HCT116 (cell line): ENCODE data around the gene CDK11B. TPM values are rescaled to one million over a fixed set of nuclear protein-coding genes. Genes with fewer than 3 reads are reported as not detected.

Experiments used
- ATAC-seq: fragments of 200-7000 bp; cut with Tn5 transposase; 2 replicates; pipeline ENCODE4 v1.9.1; 2020; ENCODE audit warnings: mild to moderate bottlenecking, moderate library complexity
- BruUV-seq: library from RNA; stranded (reverse); fragments of 400-500 nt; replicated peaks from 2 replicates; lab custom pipeline; 2021; lab: Mats Ljungman, UMichigan
- CTCF ChIA-PET: fragments of 300-600 bp; sonication (Branson Sonifier 250); formaldehyde crosslinking; loops from one replicate; lab custom pipeline; 2021; ENCODE audit warnings: antibody characterized with exemption; lab: Charles Lee
- POLR2A ChIA-PET: fragments of 300-600, 350-600 bp; sonication (Branson Sonifier 250); formaldehyde crosslinking; loops from one replicate; lab custom pipeline; 2021; ENCODE audit warnings: antibody characterized with exemption; lab: Charles Lee
- RAD21 ChIA-PET, 2 experiments: fragments of 300-600 bp; sonication (Branson Sonifier 250); formaldehyde crosslinking; loops; one replicate each; lab custom pipeline; 2023; ENCODE audit warnings: low total read pairs in 2 of 2; ENCODE audit not compliant: uncharacterized antibody in 2 of 2, unreplicated experiment in 2 of 2, low non-redundant PET in 1 of 2; lab: Charles Lee
- DNase-seq: peaks from one replicate; pipeline ENCODE4 v3.0.0-alpha.2; 2010; ENCODE audit warnings: low read depth, low spot score
- H2AFZ ChIP-seq: fragments of 200-600 bp; shearing (Covaris generic), sonication (generic); 2 replicates; pipeline ENCODE4 v1.6.1; 2017; ENCODE audit warnings: low read depth, mixed run types, mixed read lengths, antibody characterized with exemption, low read length; ENCODE audit not compliant: poor library complexity, severe bottlenecking
- H3K27ac ChIP-seq: 2 replicates; pipeline ENCODE4 v1.5.1; 2012; ENCODE audit warnings: low read depth, low read length
- H3K27me3 ChIP-seq: fragments of 200-600 bp; sonication (generic); 2 replicates; pipeline ENCODE4 v1.6.1; 2016; ENCODE audit warnings: mixed run types, low read length, mixed read lengths; ENCODE audit not compliant: insufficient read depth
- H3K36me3 ChIP-seq, 2 experiments: fragments of 200-500 bp in 1 of 2; fragments of 200-600 bp in 1 of 2; sonication (Bioruptor generic) in 1 of 2; sonication (generic) in 1 of 2; 2 replicates each; pipeline versions ENCODE4 v1.5.1 to v1.6.1; 2014 to 2016; ENCODE audit warnings: low read length in 2 of 2, inconsistent platforms in 1 of 2, mixed read lengths in 1 of 2, mixed run types in 1 of 2; ENCODE audit not compliant: insufficient read depth in 2 of 2, control insufficient read depth in 1 of 2
- H3K4me1 ChIP-seq, 2 experiments: fragments of 200-600 bp in 1 of 2; sonication (generic) in 1 of 2; 2 replicates each; pipeline versions ENCODE4 v1.5.1 to v1.6.1; 2012 to 2017; ENCODE audit warnings: low read length in 2 of 2, inconsistent platforms in 1 of 2, mild to moderate bottlenecking in 1 of 2, mixed read lengths in 1 of 2, mixed run types in 1 of 2, moderate library complexity in 1 of 2; ENCODE audit not compliant: insufficient read depth in 2 of 2, control insufficient read depth in 1 of 2
- H3K4me2 ChIP-seq: fragments of 200-600 bp; sonication (generic); 2 replicates; pipeline ENCODE4 v1.6.1; 2017; ENCODE audit warnings: mixed run types, low read length, mixed read lengths
- H3K4me3 ChIP-seq, 2 experiments: fragments of 200-600 bp in 1 of 2; sonication (generic) in 1 of 2; replicated peaks in 1 of 2; 2 replicates each; pipeline ENCODE4 v1.5.1; 2011 to 2016; ENCODE audit warnings: low read length in 2 of 2, control low read depth in 1 of 2, low read depth in 1 of 2, mild to moderate bottlenecking in 1 of 2, mixed read lengths in 1 of 2, mixed run types in 1 of 2
- H3K79me2 ChIP-seq: fragments of 200-600 bp; sonication (generic); 2 replicates; pipeline ENCODE4 v1.6.1; 2017; ENCODE audit warnings: mild to moderate bottlenecking, mixed run types, low read length, moderate library complexity, mixed read lengths; ENCODE audit not compliant: insufficient read depth
- H3K9ac ChIP-seq: fragments of 200-600 bp; sonication (generic); 2 replicates; pipeline ENCODE4 v1.6.1; 2016; ENCODE audit warnings: low read length, mixed read lengths
- H3K9me2 ChIP-seq: fragments of 200-600 bp; sonication (generic), shearing (Covaris generic); 2 replicates; pipeline ENCODE4 v1.6.1; 2017; ENCODE audit warnings: mixed run types, mild to moderate bottlenecking, moderate library complexity; ENCODE audit not compliant: insufficient read depth
- H3K9me3 ChIP-seq, 2 experiments: fragments of 200-500 bp in 1 of 2; fragments of 200-600 bp in 1 of 2; sonication (Bioruptor generic) in 1 of 2; sonication (generic) in 1 of 2; 2 replicates each; pipeline ENCODE4 v1.6.1; 2014 to 2017; ENCODE audit warnings: low read length in 2 of 2, mixed read lengths in 2 of 2, inconsistent platforms in 1 of 2, low read depth in 1 of 2, mild to moderate bottlenecking in 1 of 2, mixed run types in 1 of 2, moderate library complexity in 1 of 2; ENCODE audit not compliant: control insufficient read depth in 1 of 2, insufficient read depth in 1 of 2
- H4K20me1 ChIP-seq: fragments of 200-600 bp; sonication (generic), shearing (Covaris generic); 2 replicates; pipeline ENCODE4 v1.6.1; 2017; ENCODE audit warnings: mixed run types, mild to moderate bottlenecking, moderate library complexity; ENCODE audit not compliant: insufficient read depth
- CEBPB ChIP-seq: IDR thresholded peaks from 2 replicates; pipeline ENCODE4 v1.6.1; 2012; ENCODE audit warnings: low read depth
- JUND ChIP-seq: IDR thresholded peaks from 2 replicates; pipeline ENCODE4 v1.6.1; 2012
- YY1 ChIP-seq: IDR thresholded peaks from 2 replicates; pipeline ENCODE4 v1.6.1; 2011; ENCODE audit warnings: low read length, low read depth, moderate library complexity, mild to moderate bottlenecking; ENCODE audit not compliant: insufficient replicate concordance; ENCODE audit errors: extremely low read depth
- intact Hi-C: fragments of 100-400 bp; cut with micrococcal nuclease; formaldehyde crosslinking; loops from 2 replicates; pipeline ENCODE4 v1.10.0; 2022
- total RNA-seq: library from RNA; stranded (reverse); gene quantifications from one replicate; pipeline ENCODE4 v1.2.1, GENCODE V29; 2021; ENCODE audit not compliant: unreplicated experiment
- TF ChIP-seq, protein P1 (sequence below), 3 experiments: fragments of 200-600 bp in 1 of 3; sonication (generic) in 1 of 3; IDR thresholded peaks in 2 of 3; conservative IDR thresholded peaks in 1 of 3; 2 replicates each; pipeline ENCODE4 v1.5.1; 2012 to 2017; ENCODE audit warnings: low read depth in 2 of 3, low read length in 2 of 3, antibody characterized with exemption in 1 of 3, borderline replicate concordance in 1 of 3, control low read depth in 1 of 3, mild to moderate bottlenecking in 1 of 3, mixed read lengths in 1 of 3, mixed run types in 1 of 3, moderate library complexity in 1 of 3; ENCODE audit not compliant: insufficient read depth in 1 of 3
- TF ChIP-seq, protein P2 (sequence below): IDR thresholded peaks from 2 replicates; pipeline ENCODE4 v1.6.1; 2012

The CDK11B gene
- total RNA-seq, 1 experiment from 2014 or later = 31.5 TPM

DNA sequence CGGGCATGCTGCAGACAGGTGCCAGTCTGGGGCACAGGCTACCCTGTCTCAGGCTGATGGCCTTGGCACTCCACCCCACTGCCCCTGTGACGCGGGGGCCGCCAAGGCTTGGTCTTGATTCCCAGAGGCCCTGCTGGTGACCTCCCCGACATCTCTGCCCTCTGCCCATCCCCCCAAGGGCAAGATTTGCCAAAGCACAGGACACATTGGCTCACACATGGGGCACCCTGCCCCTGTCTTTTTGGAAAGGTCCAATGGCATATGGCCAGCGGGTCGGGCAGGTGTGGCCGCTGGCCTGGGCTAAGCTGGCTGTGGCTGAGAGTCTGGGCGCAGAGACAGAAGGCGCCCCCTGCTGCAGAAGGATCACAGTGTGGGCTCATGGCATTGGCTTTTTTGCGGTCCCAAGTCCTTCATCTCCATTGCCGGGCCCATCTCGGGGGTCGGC lies 38.9 kb downstream of the CDK11B start:
- ChIA-PET CTCF (interaction anchor here (2.1 kb wide), 1 partner anchor 9 kb away, joined by 5 read pairs; no protein-coding TSS in a partner anchor), RAD21 (no interaction called here), POLR2A (no interaction called here)
- intact Hi-C loops = loop anchor here (10.0 kb wide), 1 partner anchor 275 kb away; the partner anchor contains the start of gene DVL1
- H2AFZ ChIP-seq = no peak overlapping the region
- TF ChIP-seq, protein P1, sequence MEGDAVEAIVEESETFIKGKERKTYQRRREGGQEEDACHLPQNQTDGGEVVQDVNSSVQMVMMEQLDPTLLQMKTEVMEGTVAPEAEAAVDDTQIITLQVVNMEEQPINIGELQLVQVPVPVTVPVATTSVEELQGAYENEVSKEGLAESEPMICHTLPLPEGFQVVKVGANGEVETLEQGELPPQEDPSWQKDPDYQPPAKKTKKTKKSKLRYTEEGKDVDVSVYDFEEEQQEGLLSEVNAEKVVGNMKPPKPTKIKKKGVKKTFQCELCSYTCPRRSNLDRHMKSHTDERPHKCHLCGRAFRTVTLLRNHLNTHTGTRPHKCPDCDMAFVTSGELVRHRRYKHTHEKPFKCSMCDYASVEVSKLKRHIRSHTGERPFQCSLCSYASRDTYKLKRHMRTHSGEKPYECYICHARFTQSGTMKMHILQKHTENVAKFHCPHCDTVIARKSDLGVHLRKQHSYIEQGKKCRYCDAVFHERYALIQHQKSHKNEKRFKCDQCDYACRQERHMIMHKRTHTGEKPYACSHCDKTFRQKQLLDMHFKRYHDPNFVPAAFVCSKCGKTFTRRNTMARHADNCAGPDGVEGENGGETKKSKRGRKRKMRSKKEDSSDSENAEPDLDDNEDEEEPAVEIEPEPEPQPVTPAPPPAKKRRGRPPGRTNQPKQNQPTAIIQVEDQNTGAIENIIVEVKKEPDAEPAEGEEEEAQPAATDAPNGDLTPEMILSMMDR (IDR thresholded peaks at IDR 0.05 in 2 of 3, conservative IDR thresholded peaks at IDR 0.05 in 1 of 3; ENCODE audit: borderline replicate concordance in 1 of 3, insufficient read depth in 1 of 3, low read depth in 2 of 3, low read length in 2 of 3) = peak in 2 of 3 experiments; percentile 59 to 62; a peak in 4 of 6 replicates
- TF ChIP-seq YY1 (no peak), CEBPB (no peak), JUND (no peak)
- TF ChIP-seq, protein P2, sequence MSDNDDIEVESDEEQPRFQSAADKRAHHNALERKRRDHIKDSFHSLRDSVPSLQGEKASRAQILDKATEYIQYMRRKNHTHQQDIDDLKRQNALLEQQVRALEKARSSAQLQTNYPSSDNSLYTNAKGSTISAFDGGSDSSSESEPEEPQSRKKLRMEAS = no peak
- H3K9me3 ChIP-seq = no peaks in the 10 kb centered on the region
- H3K36me3 ChIP-seq = peaks cover 0 to 3% of the 10 kb centered on the region in 2 experiments; a peak in 1 of 4 replicates
- BruUV-seq = no TSS peak
- no peak overlapping the region for H3K4me3 ChIP-seq
- H4K20me1 ChIP-seq = no peaks in the 10 kb centered on the region
- no peaks in the 10 kb centered on the region; the same call in 1 of the 2 replicates for H3K79me2 ChIP-seq
- no peak overlapping the region for H3K27ac ChIP-seq
- no peak for DNase-seq
- H3K4me2 ChIP-seq = no peak overlapping the region
- no peaks in the 10 kb centered on the region for H3K27me3 ChIP-seq
- H3K9ac ChIP-seq = no peak overlapping the region
- H3K4me1 ChIP-seq = peaks cover 7 to 18% of the 10 kb centered on the region in 2 experiments; a peak in 2 of 4 replicates
- ATAC-seq = no peak
- H3K9me2 ChIP-seq = no peaks in the 10 kb centered on the region
